GM19372 (cell line): ENCODE measurements around the gene ALDH1L1.
"Not testable (repeated sequence)": the region's sequence is repeated elsewhere in the genome, so short reads cannot be mapped to it uniquely, and the experiment has no call there.

Experiments used
- ATAC-seq: cut with Tn5 transposase; IDR thresholded peaks from one replicate; pipeline ENCODE4 v1.9.1; 2021; ENCODE audit warnings: mild to moderate bottlenecking, low read depth, moderate library complexity; ENCODE audit not compliant: unreplicated experiment

The ALDH1L1 gene

GRCh38 chr3:126108676-126109050 is 71.7 kb downstream of the ALDH1L1 start:
- no peak for ATAC-seq

DNA sequence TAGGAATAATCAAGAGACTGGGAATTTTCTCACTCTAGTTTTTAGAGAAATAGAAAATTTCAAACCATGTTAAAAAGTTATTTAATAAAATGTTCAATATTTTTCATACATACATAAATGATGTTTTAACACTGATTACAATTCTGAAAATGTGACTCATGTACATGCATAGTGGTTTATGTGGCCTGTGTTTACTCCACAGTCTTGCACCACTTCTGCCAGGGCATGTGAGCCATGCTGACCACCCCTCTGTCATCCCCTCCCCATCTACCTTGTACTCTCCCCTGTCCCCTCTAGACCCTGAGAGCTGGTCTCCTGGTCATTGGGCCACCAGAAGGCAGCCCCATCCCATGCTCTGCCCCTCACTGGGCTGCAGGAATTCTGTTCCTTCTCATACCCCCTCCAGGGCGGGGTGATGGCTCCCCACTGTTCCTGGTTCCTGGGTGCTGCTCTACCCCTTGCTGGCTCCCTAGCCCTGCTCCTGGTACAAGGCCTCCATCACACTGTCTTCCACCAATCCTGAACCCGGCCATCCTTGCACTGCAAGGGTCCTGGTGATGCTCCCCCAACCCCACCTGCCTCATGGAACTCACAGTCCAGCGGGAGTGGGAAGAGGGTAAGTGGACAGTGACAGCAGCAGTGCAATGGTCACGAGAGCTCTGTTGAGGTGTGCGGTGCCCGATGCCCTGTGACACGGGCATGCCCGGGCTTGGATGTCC is 72.3 kb downstream of the ALDH1L1 start:
- ATAC-seq, result no peak

GRCh38 chr3:126107203-126107939 is 73.0 kb downstream of the ALDH1L1 start:
- no peak for ATAC-seq

DNA sequence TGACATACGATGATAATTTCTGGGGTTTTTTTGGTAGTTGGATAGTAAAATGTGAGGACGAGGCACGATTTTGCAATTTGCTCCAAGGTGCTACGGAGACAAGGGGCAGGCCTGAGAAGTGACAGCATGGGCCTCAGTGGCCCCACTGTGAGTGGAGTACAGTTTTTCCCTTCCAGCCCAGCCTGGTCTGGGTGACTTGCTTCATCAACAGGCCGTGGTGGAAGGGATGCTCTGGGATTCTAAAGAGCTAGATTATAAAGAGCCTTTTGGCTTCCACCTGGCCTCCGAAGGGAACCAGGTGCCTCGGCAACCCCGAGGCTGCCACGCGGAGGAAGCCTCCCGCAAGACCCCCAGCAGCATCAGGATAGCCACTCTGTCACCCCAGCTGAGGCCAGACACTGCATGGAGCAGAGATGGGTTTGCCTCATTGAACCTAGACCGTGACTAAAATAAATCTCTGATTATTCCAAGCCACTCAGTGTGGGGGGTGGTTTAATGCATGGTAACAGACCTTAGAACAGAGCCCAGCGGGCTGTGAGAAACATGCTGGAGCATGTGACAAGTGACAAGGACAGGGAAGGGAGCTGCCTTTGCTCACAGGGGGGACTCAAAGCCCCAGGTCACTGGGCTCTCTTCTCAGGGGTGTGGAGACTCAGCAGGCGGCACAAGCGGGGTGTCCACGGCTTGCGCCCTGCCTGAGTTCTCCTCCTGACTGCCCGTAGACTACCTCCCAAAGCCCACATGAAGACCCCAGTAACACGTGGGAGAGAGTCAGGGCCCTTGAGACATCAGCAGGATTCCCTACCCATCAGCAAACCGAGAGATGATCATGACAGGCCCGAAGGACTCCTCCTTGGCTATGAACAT is 73.8 kb downstream of the ALDH1L1 start:
- ATAC-seq, result no peak

GRCh38 chr3:126105691-126106187 is 74.6 kb downstream of the ALDH1L1 start:
- ATAC-seq, result no peak

DNA sequence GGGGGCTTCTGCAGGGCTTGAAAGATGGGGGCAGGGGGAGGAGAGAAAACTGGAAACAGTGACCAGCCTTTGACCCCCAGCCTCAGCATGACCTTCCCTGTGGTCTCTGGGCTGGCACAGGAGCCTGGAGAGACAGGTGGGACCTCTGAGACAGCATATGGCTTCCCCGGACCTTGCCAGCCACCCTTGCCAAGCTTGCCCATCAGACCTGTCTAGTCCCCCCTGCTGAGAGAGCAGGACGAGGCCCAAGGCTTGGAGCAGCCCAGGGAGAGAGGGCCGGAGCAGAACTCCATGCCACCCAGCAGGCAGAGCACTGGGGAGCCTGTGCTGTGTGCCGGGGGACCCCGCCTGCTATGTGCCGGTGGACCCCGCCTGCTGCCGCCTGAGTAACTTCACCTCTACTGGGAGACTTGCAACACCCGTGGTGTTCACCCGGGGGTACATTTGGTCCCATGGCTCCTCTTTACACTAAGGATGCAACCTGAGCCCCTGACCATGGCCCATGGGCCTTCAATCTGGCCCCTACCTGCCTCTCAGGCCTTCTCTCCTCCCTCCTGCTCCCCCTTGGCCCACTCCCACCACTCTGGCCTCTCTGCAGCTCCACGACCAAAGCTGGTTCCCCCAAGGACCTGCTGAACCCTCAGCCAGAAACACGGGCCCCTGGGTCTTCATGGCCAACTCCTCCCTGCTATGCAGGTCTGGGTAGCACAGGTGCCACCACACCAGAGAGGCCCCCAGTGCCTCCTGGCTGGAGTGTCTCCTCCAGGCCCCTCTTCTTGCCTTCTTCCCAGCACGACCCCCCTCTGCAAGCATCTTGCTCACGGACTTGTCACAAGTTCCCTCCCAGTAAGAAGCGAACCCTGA is 75.4 kb downstream of the ALDH1L1 start:
- ATAC-seq, result no peak

DNA sequence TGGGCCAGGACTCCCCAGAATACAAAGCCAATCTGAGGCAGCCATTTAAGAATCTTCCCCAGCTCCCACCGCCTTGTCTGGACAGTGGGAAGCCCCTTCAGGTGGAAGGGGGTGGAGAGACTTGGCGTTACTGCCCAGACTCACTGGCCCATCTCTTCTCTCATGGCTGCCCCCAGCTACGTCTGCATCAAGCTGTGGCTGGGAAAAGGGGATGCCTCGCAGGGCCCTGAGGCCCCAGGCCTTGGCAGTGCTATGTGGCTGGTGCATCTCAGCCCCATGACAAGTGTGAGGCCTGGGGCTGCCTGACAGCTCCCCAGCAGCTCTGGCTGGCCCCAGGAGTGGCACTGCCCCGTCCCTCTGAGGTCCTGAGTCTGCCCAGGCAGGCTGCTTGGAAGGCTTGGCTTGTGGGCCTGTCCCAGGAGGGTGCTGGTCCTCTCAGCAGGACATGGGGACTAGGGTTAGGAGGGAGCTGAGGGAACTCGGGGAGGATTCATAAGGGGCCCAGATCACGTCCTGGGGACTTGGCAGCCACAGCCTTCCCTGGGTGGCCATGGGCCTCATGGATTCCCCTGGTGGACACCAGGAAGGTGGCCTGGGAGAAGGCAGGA is 76.3 kb downstream of the ALDH1L1 start:
- no peak for ATAC-seq

- no peak for ATAC-seq
These were observed 77.0 kb downstream of the ALDH1L1 start for GRCh38 chr3:126103121-126104027.

GRCh38 chr3:126102530-126102951 is 77.8 kb downstream of the ALDH1L1 start:
- ATAC-seq, result no peak

GRCh38 chr3:126102011-126102410 is 78.4 kb downstream of the ALDH1L1 start:
- ATAC-seq, result no peak

- ATAC-seq, result no peak
These were observed 78.8 kb downstream of the ALDH1L1 start for GRCh38 chr3:126101521-126101982.

GRCh38 chr3:126100634-126101301 is 79.6 kb downstream of the ALDH1L1 start:
- no peak for ATAC-seq

GRCh38 chr3:126100269-126100633 is 80.1 kb downstream of the ALDH1L1 start:
- no peak for ATAC-seq

- no peak for ATAC-seq
These were observed 82.0 kb downstream of the ALDH1L1 start for GRCh38 chr3:126098391-126098858.

DNA sequence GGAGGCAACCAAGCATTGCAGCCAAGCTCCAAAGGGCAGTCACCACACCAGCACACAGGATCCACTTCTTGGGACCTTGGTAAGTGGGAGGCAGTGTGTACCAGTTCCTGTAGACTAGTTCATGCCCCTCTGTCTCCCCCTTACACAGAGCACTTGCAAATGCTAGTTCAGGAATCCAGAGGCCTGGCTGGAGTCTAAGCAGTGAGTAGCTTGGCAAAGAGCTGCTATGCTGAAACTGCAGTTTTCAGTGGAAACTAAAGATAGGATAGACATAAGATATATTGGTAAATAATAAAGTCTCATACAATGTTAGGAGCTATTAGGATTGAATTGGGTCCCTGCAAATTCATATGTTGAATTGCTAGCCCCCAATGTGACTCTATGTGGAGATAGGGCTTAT is 82.6 kb downstream of the ALDH1L1 start:
- ATAC-seq, result no peak

- not testable (repeated sequence) for ATAC-seq
These were observed 84.1 kb downstream of the ALDH1L1 start for GRCh38 chr3:126096274-126096673.

DNA sequence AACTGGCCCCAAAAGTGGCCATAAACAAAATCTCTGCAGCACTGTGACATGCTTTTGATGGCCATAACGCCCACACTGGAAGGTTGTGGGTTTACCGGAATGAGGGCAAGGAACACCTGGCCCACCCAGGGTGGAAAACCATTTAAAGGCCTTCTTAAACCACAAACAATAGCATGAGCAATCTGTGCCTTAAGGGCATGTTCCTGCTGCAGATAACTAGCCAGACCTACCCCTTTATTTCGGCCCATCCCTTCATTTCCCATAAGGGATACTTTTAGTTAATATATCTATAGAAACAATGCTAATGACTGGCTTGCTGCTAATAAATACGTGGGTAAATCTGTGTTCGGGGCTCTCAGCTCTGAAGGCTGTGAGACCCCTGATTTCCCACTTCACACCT is 88.3 kb downstream of the ALDH1L1 start:
- not testable (repeated sequence) for ATAC-seq
